Esophagus squamous epithelium (tissue), 5 donors: ENCODE data around the gene TP63. TPM values are rescaled to one million over a fixed set of nuclear protein-coding genes. Genes with fewer than 3 reads are reported as not detected.

ENCODE experiments used
- DNase-seq: peaks from one replicate; lab custom pipeline; 2025; lab: John Stamatoyannopoulos, UW
- H3K27ac ChIP-seq, 4 donors: fragments of 200-600 bp; sonication (generic); one replicate each; pipeline ENCODE4 v1.5.1; 2016 to 2019; ENCODE audit warnings: mild to moderate bottlenecking in 1 of 4
- H3K27me3 ChIP-seq, 4 donors: fragments of 200-600 bp; sonication (generic); 1 replicate in 3 of 4; 2 replicates in 1 of 4; pipeline versions ENCODE4 v1.5.1 to v1.6.0; 2017 to 2021; ENCODE audit warnings: antibody characterized with exemption in 1 of 4
- H3K36me3 ChIP-seq, 3 donors: fragments of 200-600 bp; sonication (generic); one replicate each; pipeline ENCODE4 v1.5.1; 2016 to 2019
- H3K4me1 ChIP-seq, 3 donors: fragments of 200-600 bp; sonication (generic); one replicate each; pipeline ENCODE4 v1.5.1; 2017 to 2019
- H3K4me3 ChIP-seq, 4 donors: fragments of 200-600 bp; sonication (generic); 1 replicate in 3 of 4; 2 replicates in 1 of 4; pipeline ENCODE4 v1.5.1; 2016 to 2019; ENCODE audit warnings: mild to moderate bottlenecking in 2 of 4, moderate library complexity in 1 of 4
- H3K9me3 ChIP-seq, 3 donors: fragments of 200-600 bp; sonication (generic); one replicate each; pipeline ENCODE4 v1.5.1; 2016 to 2019
- POLR2A ChIP-seq, 4 donors: fragments of 450-650 bp; IDR thresholded peaks; one replicate each; pipeline ENCODE4 v1.6.1; 2017; ENCODE audit warnings: antibody characterized with exemption in 4 of 4, mild to moderate bottlenecking in 4 of 4, moderate library complexity in 3 of 4
- whole genome bisulfite sequencing, 2 donors: methylation state at CpG; one replicate each; pipeline ENCODE4 v1.1.5; 2018; 5-methylcytosine and 5-hydroxymethylcytosine counted together
- intact Hi-C: fragments of 100-400 bp; cut with DNase I; formaldehyde crosslinking; loops from one replicate; pipeline ENCODE4 v1.15.0; 2022
- total RNA-seq, 4 donors: library from RNA; depleted of rRNA; stranded (reverse); fragments of >200 nt; gene quantifications; one replicate each; pipeline ENCODE4 v1.1.0, GENCODE V29; 2016
- TF ChIP-seq, protein P1 (sequence below), 6 experiments: fragments of 450-650 bp in 4 of 6; fragments of 200-600 bp in 2 of 6; sonication (generic) in 2 of 6; IDR thresholded peaks; one replicate each; pipeline ENCODE4 v1.5.1; 2016 to 2019; ENCODE audit warnings: antibody characterized with exemption in 6 of 6, mild to moderate bottlenecking in 4 of 6, moderate library complexity in 4 of 6
- donor health status: DM: yes; HTN: yes; CAD: no.

Gene TP63
- total RNA-seq, 4 donors from 2014 or later = 111 to 162 (median 137) TPM

DNA sequence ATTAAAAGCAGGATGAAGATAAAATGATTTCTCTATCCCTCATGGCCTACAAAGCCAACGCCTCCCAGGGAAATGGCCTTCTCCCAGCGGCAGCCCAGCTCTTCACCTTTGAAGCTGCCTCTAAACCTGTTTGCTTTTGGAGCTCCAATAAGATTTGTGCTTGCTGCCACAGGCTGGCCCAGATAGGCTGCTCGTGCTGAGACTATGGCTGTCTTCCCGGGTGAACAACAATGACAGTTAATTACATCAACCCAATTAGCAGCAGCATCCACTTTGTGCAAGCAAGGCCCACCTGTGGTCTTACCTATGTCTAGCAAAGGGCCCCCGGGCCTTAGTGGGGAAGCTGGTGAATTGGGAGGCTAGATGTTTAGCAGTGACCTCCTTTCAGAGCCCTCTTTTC lies 309.9 kb downstream of the TP63 start:
- DNase-seq = no peak
- H3K27me3 ChIP-seq = no peaks in the 10 kb centered on the region
- H3K4me3 ChIP-seq = no peak overlapping the region
- intact Hi-C loops = loop anchor here (10.0 kb wide), 1 partner anchor 146 kb away; no protein-coding TSS in a partner anchor
- H3K36me3 ChIP-seq = no peaks in the 10 kb centered on the region
- H3K4me1 ChIP-seq = peaks cover 23 to 78% (median 26%) of the 10 kb centered on the region in 3 donors
- H3K27ac ChIP-seq = peak overlapping the region; percentile 67 to 93 (median 86)
- WGBS, 2 donors = 48 to 50% methylated on average over 5 of the region's 5 CpGs
- H3K9me3 ChIP-seq = no peaks in the 10 kb centered on the region
- TF ChIP-seq, protein P1, sequence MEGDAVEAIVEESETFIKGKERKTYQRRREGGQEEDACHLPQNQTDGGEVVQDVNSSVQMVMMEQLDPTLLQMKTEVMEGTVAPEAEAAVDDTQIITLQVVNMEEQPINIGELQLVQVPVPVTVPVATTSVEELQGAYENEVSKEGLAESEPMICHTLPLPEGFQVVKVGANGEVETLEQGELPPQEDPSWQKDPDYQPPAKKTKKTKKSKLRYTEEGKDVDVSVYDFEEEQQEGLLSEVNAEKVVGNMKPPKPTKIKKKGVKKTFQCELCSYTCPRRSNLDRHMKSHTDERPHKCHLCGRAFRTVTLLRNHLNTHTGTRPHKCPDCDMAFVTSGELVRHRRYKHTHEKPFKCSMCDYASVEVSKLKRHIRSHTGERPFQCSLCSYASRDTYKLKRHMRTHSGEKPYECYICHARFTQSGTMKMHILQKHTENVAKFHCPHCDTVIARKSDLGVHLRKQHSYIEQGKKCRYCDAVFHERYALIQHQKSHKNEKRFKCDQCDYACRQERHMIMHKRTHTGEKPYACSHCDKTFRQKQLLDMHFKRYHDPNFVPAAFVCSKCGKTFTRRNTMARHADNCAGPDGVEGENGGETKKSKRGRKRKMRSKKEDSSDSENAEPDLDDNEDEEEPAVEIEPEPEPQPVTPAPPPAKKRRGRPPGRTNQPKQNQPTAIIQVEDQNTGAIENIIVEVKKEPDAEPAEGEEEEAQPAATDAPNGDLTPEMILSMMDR (IDR thresholded peaks at IDR 0.05) = no peak
- TF ChIP-seq POLR2A (IDR thresholded peaks at IDR 0.05) = no peak

DNA sequence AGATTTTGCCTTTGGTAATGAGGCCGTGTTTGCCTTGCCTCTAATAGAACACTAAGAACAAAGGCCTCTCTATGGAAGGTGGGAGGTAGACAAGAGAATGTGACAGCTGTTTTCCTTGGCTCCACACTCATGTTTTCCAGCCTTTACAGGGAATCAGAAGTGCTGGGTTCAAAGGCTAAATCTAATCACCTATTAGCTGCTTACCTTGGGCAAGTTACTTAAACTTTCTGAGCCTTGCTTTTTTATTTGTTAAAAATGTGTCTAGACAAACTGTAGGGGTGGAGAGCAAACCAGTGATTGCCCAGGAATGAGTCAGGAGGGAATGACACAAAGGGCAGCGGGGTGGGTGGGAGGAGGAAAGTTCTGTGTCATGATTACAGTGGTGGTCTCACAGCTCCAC lies 310.5 kb downstream of the TP63 start:
- Histone ChIP-seq H3K36me3 (no peaks in the 10 kb centered on the region), H3K9me3 (no peaks in the 10 kb centered on the region), H3K27ac (peak overlapping the region; percentile 67 to 93 (median 86)), H3K4me3 (no peak overlapping the region), H3K27me3 (no peaks in the 10 kb centered on the region), H3K4me1 (peaks cover 23 to 73% (median 23%) of the 10 kb centered on the region in 3 donors)
- TF ChIP-seq POLR2A (IDR thresholded peaks at IDR 0.05) = no peak
- TF ChIP-seq, protein P1 (IDR thresholded peaks at IDR 0.05) = no peak
- intact Hi-C loops = loop anchor here (10.0 kb wide), 1 partner anchor 147 kb away; no protein-coding TSS in a partner anchor
- no peak for DNase-seq
- 25 to 33% methylated on average over 2 of the region's 2 CpGs for WGBS, 2 donors

- intact Hi-C loops = loop anchor here (10.0 kb wide), 1 partner anchor 148 kb away; no protein-coding TSS in a partner anchor
- H3K4me1 ChIP-seq = peaks cover 18 to 72% (median 19%) of the 10 kb centered on the region in 3 donors
- WGBS, 2 donors = 50 to 80% methylated on average over 1 to 3 of the region's 3 CpGs
Observed at GRCh38 chr3:189942948-189943347, 311.8 kb downstream of the TP63 start.

DNA sequence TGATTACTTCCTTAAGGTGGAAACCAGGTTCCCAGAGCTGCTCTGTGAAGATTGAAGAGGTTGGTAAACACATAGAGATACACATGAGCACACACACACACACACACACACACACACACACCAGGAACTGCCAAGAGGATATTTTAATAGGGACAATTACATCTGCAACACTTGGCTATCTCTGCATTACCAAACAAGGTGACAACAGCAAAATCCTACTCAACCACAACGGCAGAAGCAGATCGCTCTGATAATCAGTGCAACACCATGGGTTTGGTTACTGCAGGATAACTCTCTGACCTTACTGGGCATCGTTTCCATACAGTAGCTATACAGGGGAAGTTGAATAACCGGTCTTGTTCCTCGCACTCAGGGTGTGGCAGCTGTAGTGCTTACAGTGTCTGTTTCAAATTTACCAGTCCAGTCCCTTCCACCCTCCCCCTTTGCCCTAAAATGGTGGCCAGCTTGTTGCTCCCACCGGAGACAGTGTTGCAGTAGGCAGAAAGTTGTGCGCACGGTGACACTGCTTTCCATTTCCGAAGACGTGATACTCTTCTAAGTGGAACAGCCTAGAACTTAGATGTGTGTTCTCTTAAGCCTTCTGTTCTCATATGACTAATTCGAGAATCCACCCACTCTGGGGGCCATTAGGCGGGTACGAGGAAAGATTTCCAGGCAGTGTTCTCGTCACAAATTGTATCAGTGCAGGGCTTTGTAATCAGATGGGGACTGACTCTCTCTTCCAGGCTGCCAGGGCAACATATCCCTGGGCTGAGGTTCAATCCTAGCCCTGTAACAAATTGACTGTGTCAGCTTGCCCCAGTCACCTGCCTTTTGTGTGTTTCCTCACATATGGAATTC lies 313.3 kb downstream of the TP63 start:
- WGBS, 2 donors = 41 to 55% methylated on average over 14 of the region's 14 CpGs
- intact Hi-C loops = loop anchor here (10.0 kb wide), 1 partner anchor 150 kb away; no protein-coding TSS in a partner anchor
- H3K27ac ChIP-seq = peak overlapping the region; percentile 81 to 93 (median 89)

More at GRCh38 chr3:189942948-189943347, 311.8 kb downstream of the TP63 start:
- no peaks in the 10 kb centered on the region for H3K9me3 ChIP-seq
- DNase-seq = no peak
- H3K4me3 ChIP-seq = no peak overlapping the region
- H3K27me3 ChIP-seq = no peaks in the 10 kb centered on the region
- no peaks in the 10 kb centered on the region for H3K36me3 ChIP-seq
- TF ChIP-seq, protein P1 (IDR thresholded peaks at IDR 0.05) = no peak
- no peak for TF ChIP-seq POLR2A (IDR thresholded peaks at IDR 0.05)
- H3K27ac ChIP-seq = peak overlapping the region; percentile 81 to 93 (median 89)

More for the DNA sequence above, 313.3 kb downstream of the TP63 start:
- TF ChIP-seq, protein P1 (IDR thresholded peaks at IDR 0.05) = no peak
- TF ChIP-seq POLR2A (IDR thresholded peaks at IDR 0.05) = peak in 1 of 4 donors; percentile 12
- H3K9me3 ChIP-seq = no peaks in the 10 kb centered on the region
- H3K36me3 ChIP-seq = no peaks in the 10 kb centered on the region
- H3K27me3 ChIP-seq = no peaks in the 10 kb centered on the region
- H3K4me1 ChIP-seq = peaks cover 18 to 80% (median 18%) of the 10 kb centered on the region in 3 donors
- DNase-seq = no peak
- peak overlapping the region in 2 of 4 donors; percentile 8 to 36 for H3K4me3 ChIP-seq
